Bronchial epithelial cell (primary cell): ENCODE measurements around the gene RPL11. TPM values are rescaled to one million over a fixed set of nuclear protein-coding genes. Genes with fewer than 3 reads are reported as not detected.

Experiments used
- DNase-seq: peaks from one replicate; pipeline ENCODE4 v3.0.0-alpha.2; 2010; ENCODE audit warnings: low read depth
- FAIRE-seq: peaks from 2 replicates; lab custom pipeline; 2011; peaks lifted over from hg19 to GRCh38; lab: Jason Lieb, UNC
- H3K27me3 ChIP-seq: 2 replicates; pipeline ENCODE4 v1.5.1; 2011; ENCODE audit warnings: low read length; ENCODE audit not compliant: control insufficient read depth, insufficient read depth
- H3K36me3 ChIP-seq: 2 replicates; pipeline ENCODE4 v1.5.1; 2011; ENCODE audit warnings: low read length; ENCODE audit not compliant: control insufficient read depth, insufficient read depth
- H3K4me3 ChIP-seq: 2 replicates; pipeline ENCODE4 v1.5.1; 2011; ENCODE audit warnings: mild to moderate bottlenecking, low read depth, low read length, control low read depth
- CTCF ChIP-seq: IDR thresholded peaks from 2 replicates; pipeline ENCODE4 v1.5.1; 2011; ENCODE audit warnings: mild to moderate bottlenecking, moderate library complexity, low read length, control low read depth, inconsistent platforms; ENCODE audit not compliant: insufficient read depth, severe bottlenecking
- total RNA-seq: library from RNA; depleted of rRNA; stranded (reverse); fragments of >200 nt; gene quantifications from 2 replicates; pipeline ENCODE4 v1.2.1, GENCODE V29; 2014

Gene RPL11
- total RNA-seq, 1 donor from 2014 or later: 1,896 TPM

GRCh38 chr1:23692308-23692871 lies 784 bp downstream of the RPL11 start:
- no peak for DNase-seq
- Histone ChIP-seq H3K4me3 (peak overlapping the region; percentile 97), H3K27me3 (no peaks in the 10 kb centered on the region), H3K36me3 (peaks cover 25% of the 10 kb centered on the region)
- no peak for TF ChIP-seq CTCF
- no peak for FAIRE-seq

GRCh38 chr1:23693599-23693998 lies 2.0 kb downstream of the RPL11 start:
- peaks cover 29% of the 10 kb centered on the region for H3K36me3 ChIP-seq
- DNase-seq (no peak), FAIRE-seq (no peak)
- TF ChIP-seq CTCF: no peak
- no peak overlapping the region for H3K4me3 ChIP-seq
- H3K27me3 ChIP-seq: no peaks in the 10 kb centered on the region

DNA sequence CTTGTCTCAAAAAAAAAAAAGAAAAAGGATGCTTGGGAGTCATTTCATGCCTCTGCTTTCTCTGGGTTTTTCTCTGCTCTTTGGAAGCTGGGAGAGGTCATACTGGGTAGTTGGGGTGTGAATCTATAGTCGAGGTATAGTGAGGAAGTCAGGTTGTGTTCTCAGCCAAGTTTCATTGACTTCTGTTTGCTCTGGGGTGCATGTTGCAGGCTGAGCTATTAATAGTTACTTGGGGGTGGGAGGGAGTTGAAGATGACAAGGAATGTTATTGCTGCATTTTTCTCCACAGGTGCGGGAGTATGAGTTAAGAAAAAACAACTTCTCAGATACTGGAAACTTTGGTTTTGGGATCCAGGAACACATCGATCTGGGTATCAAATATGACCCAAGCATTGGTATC lies 2.8 kb downstream of the RPL11 start:
- FAIRE-seq: no peak
- Histone ChIP-seq H3K36me3 (peaks cover 32% of the 10 kb centered on the region), H3K27me3 (no peaks in the 10 kb centered on the region), H3K4me3 (no peak overlapping the region)
- no peak for TF ChIP-seq CTCF
- no peak for DNase-seq

DNA sequence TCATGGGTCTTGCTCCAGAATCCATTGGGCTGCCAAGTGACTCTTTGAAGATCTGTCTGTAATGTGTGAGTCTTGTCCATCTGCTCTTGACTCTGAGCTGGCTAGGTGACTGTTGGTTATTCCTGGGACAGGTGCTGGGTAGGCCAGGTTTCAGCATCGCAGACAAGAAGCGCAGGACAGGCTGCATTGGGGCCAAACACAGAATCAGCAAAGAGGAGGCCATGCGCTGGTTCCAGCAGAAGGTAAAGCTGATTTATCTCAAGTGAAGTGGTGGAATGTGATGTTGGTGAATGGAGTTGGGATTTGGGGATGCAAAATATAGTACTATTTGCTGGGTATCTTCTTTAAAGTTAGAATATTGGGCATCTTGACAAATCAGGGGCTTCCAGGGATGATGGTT lies 4.1 kb downstream of the RPL11 start:
- FAIRE-seq (no peak), DNase-seq (no peak)
- Histone ChIP-seq H3K27me3 (no peaks in the 10 kb centered on the region), H3K36me3 (peaks cover 40% of the 10 kb centered on the region), H3K4me3 (no peak overlapping the region)
- no peak for TF ChIP-seq CTCF

- FAIRE-seq (no peak), DNase-seq (no peak)
Measured at GRCh38 chr1:23696335-23696989, 4.9 kb downstream of the RPL11 start.

More at GRCh38 chr1:23696335-23696989, 4.9 kb downstream of the RPL11 start:
- no peak for TF ChIP-seq CTCF
- Histone ChIP-seq H3K36me3 (peaks cover 44% of the 10 kb centered on the region), H3K4me3 (no peak overlapping the region), H3K27me3 (no peaks in the 10 kb centered on the region)
